Memory B cell (primary cell): Measurements from ENCODE around the gene NFATC4.
A peak's percentile ranks its signal among the peaks of the same experiment; 100 is the strongest.

Source experiments
- ATAC-seq: fragments of 150-1000 bp; cut with Tn5 transposase; 2 replicates; pipeline ENCODE4 v1.10.0; 2021; ENCODE audit warnings: low read depth, mild to moderate bottlenecking, moderate library complexity
- DNase-seq, 2 donors: peaks; one replicate each; pipeline ENCODE4 v3.0.0; 2022; ENCODE audit warnings: low spot score in 2 of 2
- H3K27ac Mint-ChIP-seq: one replicate; pipeline ENCODE4 v1.8.0; 2022; ENCODE audit warnings: mild to moderate bottlenecking, moderate library complexity, mixed read lengths
- H3K27me3 Mint-ChIP-seq: one replicate; pipeline ENCODE4 v1.8.0; 2022; ENCODE audit warnings: mixed read lengths
- H3K36me3 Mint-ChIP-seq: one replicate; pipeline ENCODE4 v1.8.0; 2022; ENCODE audit warnings: mild to moderate bottlenecking, mixed read lengths
- H3K4me1 Mint-ChIP-seq: one replicate; pipeline ENCODE4 v1.8.0; 2022; ENCODE audit warnings: mixed read lengths
- H3K4me3 Mint-ChIP-seq: one replicate; pipeline ENCODE4 v1.8.0; 2022; ENCODE audit warnings: mild to moderate bottlenecking, moderate library complexity, mixed read lengths
- H3K9me3 Mint-ChIP-seq: one replicate; pipeline ENCODE4 v1.8.0; 2022; ENCODE audit warnings: mixed read lengths

NFATC4 gene

DNA sequence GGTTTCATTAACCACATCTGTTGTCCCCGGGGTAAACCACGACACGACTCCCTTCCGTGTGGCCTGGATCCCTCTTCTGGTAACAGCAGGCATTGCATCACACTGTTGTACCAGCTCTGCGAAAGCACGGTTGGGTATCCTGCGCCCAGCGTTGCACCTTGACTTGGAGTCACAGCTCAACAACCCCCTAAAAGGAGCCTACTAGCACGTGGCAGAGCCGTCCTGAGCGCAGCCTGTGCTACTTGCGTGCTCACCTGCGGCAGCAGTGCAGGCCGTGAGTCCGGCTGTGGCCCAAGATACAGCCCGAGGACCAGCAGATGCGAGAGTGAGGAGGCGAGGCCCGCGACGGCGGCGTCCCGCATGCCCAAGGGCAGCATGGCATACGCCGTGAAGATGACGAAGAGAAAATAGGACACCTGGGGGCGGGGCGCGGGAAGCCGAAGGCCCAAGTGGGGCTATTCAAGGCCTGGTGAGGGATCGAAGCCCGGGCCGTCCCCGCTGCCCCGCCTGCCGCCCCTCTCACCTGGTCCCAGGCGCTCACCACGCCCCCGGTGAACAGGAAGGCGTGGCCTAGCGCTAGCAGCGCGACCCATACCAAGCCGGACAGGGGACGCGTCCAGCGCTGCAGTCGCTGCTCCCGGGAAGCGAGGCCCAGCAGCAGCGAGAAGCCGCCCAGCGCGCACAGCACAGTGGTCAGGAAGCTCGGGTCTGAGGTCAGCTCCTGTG lies 35.6 kb upstream of the NFATC4 start:
- peaks cover 16% of the 10 kb centered on the region for H3K36me3 Mint-ChIP-seq
- H3K4me1 Mint-ChIP-seq = peaks cover 21% of the 10 kb centered on the region
- ATAC-seq = peak; percentile 87
- peak overlapping the region; percentile 16 for H3K27ac Mint-ChIP-seq
- H3K4me3 Mint-ChIP-seq = peak overlapping the region; percentile 87
- H3K9me3 Mint-ChIP-seq = no peaks in the 10 kb centered on the region
- H3K27me3 Mint-ChIP-seq = peaks cover 10% of the 10 kb centered on the region
- peak; percentile 80 to 87 for DNase-seq

DNA sequence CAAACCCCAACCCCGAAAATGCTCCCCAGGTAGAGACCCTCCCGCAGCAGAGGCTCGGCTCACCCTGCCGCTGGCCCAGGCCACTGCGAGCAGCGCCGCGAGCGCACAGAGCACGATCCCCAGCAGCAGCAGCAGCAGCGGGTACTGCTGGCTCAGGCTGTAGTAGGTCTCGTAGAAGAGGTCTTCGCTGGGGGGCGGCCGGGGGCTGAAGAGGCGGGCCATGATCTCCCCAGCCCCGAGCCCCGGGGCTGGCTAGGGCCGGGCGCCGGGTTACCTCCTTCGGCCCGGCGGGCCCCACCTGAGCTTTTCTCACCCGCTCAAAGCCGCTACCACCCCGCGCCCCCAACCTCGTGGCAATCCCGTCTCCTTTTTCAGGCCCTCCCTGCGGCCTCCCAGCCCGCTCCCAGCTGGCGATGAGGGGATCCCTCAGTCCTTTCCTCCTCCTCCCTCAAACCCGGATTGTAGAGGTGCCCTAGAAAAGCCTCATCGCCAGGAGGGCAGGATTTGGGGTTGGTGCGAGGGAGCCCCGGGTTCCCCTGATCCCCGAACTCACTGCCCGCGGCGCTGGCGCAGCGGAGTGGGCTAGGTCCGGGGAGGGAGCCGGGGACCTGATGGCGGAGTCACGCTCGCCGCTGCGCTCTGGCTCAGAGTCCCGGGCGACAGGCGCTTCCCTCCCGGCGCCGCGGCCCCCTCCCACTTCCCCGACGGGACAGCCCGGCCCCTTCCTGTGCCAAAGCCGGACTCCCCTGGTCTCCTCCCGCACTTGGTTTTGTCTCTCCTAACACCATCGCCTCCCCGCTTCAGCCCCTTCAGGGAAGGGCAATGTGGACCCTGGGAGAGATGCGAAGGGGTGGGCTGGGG lies 33.3 kb upstream of the NFATC4 start, which contains the start of gene ADCY4:
Gene ADCY4 (minus strand): TSS at position 641 of the 861 bp plus-strand sequence. CDS start 419 bp downstream, at position 222.
- peaks cover 22% of the 10 kb centered on the region for H3K4me1 Mint-ChIP-seq
- peak; percentile 10 for ATAC-seq

DNA sequence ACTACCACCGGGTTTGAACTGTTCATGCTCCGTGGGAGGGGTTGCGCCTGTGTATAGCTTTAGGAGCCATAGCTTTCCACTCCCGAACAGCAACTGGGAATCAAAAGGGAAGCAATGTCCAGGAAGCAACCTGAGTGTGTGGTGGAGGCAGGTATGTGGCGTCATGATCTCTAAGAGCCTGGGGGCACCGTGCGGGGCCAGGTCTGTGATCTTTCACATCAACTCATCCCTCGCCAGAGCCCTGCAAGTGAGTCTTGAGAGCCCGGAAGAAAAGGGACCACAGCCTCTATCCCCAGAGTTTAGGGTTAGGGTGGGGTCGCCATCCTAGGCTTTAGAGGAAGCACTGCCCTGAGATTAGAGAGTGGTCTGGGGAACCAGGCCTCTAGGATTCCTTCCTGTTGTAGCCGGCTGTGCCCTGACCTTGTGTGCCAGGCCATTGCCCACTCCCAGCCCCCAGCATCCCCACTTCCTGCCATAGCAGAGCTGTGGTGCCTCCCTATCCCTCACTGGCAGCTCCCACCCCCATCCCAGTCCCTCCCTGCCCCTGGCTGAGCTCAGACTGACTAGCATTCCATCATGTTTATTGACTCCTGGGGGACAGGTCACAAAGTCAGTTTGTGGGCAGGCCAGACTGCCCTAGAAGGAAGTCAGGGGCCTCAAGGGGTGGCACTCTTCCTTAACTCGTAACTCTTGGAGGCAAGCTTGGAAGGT lies 32.4 kb upstream of the NFATC4 start:
- peak overlapping the region; percentile 8 for H3K4me3 Mint-ChIP-seq
- no peak overlapping the region for H3K27ac Mint-ChIP-seq
- H3K27me3 Mint-ChIP-seq = peaks cover 10% of the 10 kb centered on the region
- H3K36me3 Mint-ChIP-seq = peaks cover 25% of the 10 kb centered on the region
- DNase-seq = no peak
- H3K4me1 Mint-ChIP-seq = peaks cover 27% of the 10 kb centered on the region
- no peaks in the 10 kb centered on the region for H3K9me3 Mint-ChIP-seq
- ATAC-seq = no peak

More for the DNA sequence above, 33.3 kb upstream of the NFATC4 start, which contains the start of gene ADCY4:
- Mint-ChIP-seq H3K36me3 (peaks cover 25% of the 10 kb centered on the region), H3K27ac (no peak within 1 kb of the TSS), H3K4me3 (peak within 1 kb of the TSS; percentile 27), H3K27me3 (peaks cover 10% of the 10 kb centered on the region), H3K9me3 (no peaks in the 10 kb centered on the region)
- DNase-seq = peak in 1 of 2 donors; percentile 57

DNA sequence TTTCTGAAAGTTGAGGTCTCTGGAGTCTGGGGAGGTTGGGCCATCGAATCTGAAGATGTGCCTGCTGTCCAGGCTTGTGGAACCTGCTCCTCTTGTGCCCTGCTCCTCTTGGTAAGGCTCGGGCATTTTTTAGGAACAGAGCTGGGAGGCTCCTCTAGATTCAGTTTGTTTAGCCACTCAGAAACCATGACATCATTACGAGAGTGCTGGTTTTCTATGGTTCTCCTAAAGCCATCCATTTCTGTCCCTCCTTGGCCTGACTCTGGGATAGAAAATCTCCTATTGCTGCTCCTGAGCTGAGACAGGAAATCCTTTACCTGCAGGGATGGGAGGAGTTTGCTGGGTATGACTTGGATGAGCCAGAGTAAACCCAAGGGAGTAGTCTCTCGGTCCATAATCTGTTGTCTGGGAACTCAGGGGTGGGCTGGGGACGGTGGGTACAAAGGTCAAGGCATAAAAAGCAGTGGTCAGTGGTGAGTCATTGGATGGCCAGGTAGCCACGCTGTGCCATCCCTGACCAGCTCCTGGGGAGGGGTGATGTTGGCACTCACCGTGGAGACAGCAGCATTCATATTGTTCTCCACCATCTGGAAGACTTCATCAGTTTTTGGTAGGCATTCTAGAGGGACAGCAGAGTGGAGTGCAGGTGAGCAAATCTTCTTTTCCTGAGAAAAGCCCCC lies 30.7 kb upstream of the NFATC4 start:
- no peaks in the 10 kb centered on the region for H3K9me3 Mint-ChIP-seq
- ATAC-seq = no peak
- peaks cover 25% of the 10 kb centered on the region for H3K36me3 Mint-ChIP-seq
- no peak overlapping the region for H3K4me3 Mint-ChIP-seq
- H3K4me1 Mint-ChIP-seq = peaks cover 23% of the 10 kb centered on the region
- no peak overlapping the region for H3K27ac Mint-ChIP-seq
- no peak for DNase-seq
- peaks cover 8% of the 10 kb centered on the region for H3K27me3 Mint-ChIP-seq

DNA sequence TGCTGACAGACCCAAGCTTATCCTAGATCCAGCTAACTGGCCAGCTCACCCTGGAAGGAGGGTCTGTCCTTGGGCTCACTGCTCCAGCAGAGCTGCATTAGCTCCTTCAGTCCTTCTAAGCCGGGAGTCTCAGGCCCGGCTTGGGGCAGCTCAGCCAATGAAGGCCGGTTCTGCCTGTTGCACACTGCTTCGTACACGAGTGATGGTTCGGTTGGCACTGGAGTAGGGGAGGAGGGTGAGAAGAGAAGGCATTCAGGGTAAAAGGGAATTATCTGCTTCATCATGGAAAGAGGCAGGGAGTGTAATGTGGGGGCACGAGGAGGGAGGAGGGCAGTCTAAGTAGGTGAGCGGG lies 30.2 kb upstream of the NFATC4 start:
- Mint-ChIP-seq H3K4me3 (peak overlapping the region; percentile 91), H3K27me3 (peaks cover 7% of the 10 kb centered on the region), H3K36me3 (peaks cover 25% of the 10 kb centered on the region), H3K27ac (no peak overlapping the region), H3K4me1 (peaks cover 20% of the 10 kb centered on the region), H3K9me3 (no peaks in the 10 kb centered on the region)
- DNase-seq (no peak), ATAC-seq (no peak)

DNA sequence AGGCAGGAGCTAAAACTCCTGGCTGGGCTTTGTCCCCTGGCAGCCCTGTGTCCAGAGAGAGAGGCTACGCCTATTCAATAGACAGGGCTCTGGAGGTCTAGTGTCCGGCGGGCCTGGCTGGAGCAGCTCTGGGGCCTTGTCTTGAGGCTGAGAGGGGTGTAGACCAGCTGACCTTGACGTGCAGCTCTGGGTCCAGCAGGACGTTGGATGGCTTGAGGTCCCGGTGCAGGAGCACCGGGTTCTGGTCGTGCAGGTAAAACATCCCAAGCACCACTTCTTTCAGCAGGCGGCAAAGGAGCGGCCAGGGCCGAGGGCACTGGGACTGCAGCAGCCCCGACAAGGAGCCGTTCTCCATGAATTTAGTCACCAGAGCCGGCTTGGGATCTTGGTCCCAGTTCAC lies 29.1 kb upstream of the NFATC4 start:
- Mint-ChIP-seq H3K36me3 (peaks cover 25% of the 10 kb centered on the region), H3K9me3 (no peaks in the 10 kb centered on the region), H3K4me3 (peak overlapping the region; percentile 91), H3K27me3 (peaks cover 9% of the 10 kb centered on the region), H3K4me1 (peaks cover 20% of the 10 kb centered on the region), H3K27ac (no peak overlapping the region)
- DNase-seq = no peak
- ATAC-seq = no peak

DNA sequence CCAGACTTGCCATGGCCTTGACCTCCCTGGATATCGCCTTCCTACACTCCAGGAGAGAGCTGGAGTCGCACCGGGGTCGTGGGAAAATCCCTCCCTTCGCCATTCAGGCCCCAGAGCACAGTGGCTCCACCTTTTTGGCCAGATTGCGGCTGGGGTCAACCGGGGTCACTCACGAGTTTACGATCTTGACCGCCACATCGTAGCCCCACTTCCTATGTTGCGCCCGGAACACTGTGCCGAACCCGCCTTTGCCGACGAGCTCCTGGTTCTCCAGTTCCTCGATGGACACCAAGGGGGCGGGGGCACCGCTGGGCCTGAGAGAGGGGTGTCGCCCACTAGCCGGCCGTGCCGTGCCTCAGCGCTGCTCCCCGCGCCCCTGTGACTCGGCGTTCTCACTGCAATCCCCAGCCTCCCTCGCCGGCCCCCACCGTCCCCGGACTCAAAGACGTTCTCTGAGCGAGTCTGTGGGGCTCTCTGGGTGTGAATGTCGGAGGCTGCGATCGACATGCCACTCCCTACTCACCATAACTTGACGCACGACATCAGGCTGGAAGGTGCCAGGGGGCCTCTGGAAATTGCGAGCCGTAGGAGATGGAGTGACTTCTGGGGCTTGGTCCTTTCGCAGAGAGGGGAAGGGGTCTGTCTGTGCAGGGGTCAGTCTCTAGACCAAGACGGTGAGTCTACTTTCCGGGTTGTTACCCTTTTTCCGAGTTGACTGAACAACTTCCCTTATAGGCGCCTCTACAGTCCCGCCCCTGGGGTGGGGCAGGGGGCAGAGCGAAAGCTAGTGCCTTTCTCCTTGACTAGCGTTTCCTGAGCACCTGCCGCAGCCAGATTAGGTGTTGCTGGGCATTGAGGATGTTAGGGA lies 28.5 kb upstream of the NFATC4 start, which contains the start of gene RIPK3:
Gene RIPK3 (minus strand): TSS at position 708 of the 868 bp plus-strand sequence. CDS start 165 bp downstream, at position 543.
- DNase-seq = peak; percentile 58 to 61
- peak within 1 kb of the TSS; percentile 91 for H3K4me3 Mint-ChIP-seq
- H3K36me3 Mint-ChIP-seq = peaks cover 25% of the 10 kb centered on the region
- H3K27me3 Mint-ChIP-seq = peaks cover 9% of the 10 kb centered on the region
- H3K27ac Mint-ChIP-seq = peak within 1 kb of the TSS; percentile 78
- peak; percentile 96 for ATAC-seq
- H3K4me1 Mint-ChIP-seq = peaks cover 20% of the 10 kb centered on the region
- H3K9me3 Mint-ChIP-seq = no peaks in the 10 kb centered on the region

DNA sequence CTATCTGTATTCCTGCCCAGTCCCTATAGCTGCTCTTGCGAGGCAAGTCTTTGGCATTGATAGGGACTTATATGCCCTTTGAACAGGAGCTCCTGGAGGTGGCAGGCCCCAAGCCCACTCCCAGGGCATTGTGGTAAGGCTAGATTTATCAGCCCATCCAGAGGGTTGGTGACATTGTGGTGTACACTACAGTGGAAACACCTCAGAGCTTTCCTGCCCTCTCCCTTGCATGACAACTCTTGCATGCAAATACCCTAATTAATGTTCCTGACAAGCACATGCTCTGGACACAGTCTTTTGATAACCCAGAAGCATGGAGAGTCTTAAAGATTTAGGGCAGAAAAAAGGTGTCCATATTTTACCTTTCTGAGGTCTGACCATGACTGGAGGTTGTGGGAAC lies 27.4 kb upstream of the NFATC4 start:
- peaks cover 20% of the 10 kb centered on the region for H3K36me3 Mint-ChIP-seq
- H3K27ac Mint-ChIP-seq = no peak overlapping the region
- no peak for DNase-seq
- no peak overlapping the region for H3K4me3 Mint-ChIP-seq
- H3K4me1 Mint-ChIP-seq = peaks cover 13% of the 10 kb centered on the region
- peaks cover 8% of the 10 kb centered on the region for H3K27me3 Mint-ChIP-seq
- ATAC-seq = no peak
- no peaks in the 10 kb centered on the region for H3K9me3 Mint-ChIP-seq

DNA sequence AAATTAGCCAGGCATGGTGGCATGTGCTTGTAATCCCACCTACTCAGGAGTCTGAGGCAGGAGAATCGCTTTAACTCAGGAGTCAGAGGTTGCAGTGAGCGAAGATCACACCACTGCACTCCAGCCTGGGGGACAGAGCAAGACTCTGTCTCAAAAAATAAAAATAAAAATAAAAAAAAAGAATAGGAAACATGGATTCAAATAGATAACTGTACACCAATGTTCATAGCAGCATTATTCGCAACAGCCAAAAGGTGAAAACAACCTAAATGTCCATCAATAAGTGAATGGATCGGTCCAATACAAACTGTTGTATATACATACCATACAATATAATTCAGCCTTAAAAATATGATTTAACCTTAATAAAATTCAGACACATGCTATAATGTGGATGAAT lies 25.1 kb upstream of the NFATC4 start:
- no peak overlapping the region for H3K4me3 Mint-ChIP-seq
- H3K27ac Mint-ChIP-seq = no peak overlapping the region
- no peaks in the 10 kb centered on the region for H3K9me3 Mint-ChIP-seq
- no peak for ATAC-seq
- DNase-seq = no peak
- H3K4me1 Mint-ChIP-seq = peaks cover 11% of the 10 kb centered on the region
- peaks cover 12% of the 10 kb centered on the region for H3K27me3 Mint-ChIP-seq
- H3K36me3 Mint-ChIP-seq = peaks cover 5% of the 10 kb centered on the region

DNA sequence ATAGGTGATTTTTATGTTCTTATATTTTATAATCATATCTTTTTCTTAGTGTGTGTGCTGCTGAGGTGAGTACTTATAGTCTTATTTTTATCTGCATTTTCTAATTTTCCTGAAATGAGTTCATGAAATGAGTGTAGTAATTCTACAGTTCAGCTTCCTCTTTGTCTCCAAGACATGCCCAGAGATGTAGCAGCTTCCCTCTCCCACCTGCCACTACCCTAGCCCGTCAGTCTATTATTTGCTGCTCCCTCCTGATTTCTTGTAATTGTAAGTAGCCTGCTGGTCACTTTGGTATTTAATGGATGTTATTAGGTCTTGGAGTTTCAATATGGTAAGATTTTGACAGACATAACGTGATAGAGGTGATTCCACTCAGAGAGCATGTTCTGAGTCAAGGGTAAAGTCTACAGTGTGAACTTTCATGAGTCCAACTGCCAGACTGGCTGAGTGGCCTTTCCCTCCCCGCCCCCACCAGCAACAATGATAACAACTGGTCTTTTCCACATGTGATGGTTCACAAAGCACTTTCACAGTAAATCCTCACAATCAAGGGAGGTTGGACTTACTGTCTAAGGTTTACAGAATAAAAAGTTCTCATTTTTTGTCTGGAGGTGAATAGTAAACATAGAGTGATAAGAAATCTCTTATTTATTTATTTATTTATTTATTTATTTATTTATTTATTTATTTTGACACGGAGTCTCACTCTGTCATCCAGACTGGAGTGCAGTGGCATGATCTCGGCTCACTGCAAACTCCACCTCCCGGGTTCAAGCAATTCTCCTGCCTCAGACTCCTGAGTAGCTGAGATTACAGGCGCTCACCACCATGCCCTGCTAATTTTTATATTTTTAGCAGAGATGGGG lies 24.0 kb upstream of the NFATC4 start:
- ATAC-seq (no peak), DNase-seq (no peak)
- no peak overlapping the region for H3K27ac Mint-ChIP-seq
- H3K4me1 Mint-ChIP-seq = peaks cover 5% of the 10 kb centered on the region
- peaks cover 12% of the 10 kb centered on the region for H3K27me3 Mint-ChIP-seq
- no peaks in the 10 kb centered on the region for H3K9me3 Mint-ChIP-seq
- no peaks in the 10 kb centered on the region for H3K36me3 Mint-ChIP-seq
- no peak overlapping the region for H3K4me3 Mint-ChIP-seq

DNA sequence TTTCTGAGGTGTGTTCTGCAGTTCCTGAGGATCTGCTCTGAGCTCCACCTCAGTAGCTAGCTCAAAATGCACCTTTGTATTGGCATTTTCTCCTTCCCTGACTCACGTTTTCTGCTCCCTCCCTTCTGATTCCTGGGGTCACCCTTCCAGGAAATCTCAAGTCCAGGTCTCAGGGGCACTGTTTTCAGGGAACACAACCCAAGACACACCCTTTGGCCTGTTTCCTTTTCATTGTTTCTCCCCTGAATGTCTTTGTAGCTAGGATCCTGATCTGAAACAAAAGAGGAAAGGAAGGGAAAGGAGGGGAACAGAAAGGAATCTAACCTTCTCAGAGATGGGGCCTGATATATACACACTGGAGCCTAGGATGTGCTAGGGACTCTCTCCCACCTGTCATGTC lies 20.9 kb upstream of the NFATC4 start:
- Mint-ChIP-seq H3K36me3 (peaks cover 2% of the 10 kb centered on the region), H3K27ac (no peak overlapping the region), H3K27me3 (peaks cover 25% of the 10 kb centered on the region), H3K4me1 (no peaks in the 10 kb centered on the region), H3K4me3 (no peak overlapping the region), H3K9me3 (no peaks in the 10 kb centered on the region)
- DNase-seq = no peak
- no peak for ATAC-seq

DNA sequence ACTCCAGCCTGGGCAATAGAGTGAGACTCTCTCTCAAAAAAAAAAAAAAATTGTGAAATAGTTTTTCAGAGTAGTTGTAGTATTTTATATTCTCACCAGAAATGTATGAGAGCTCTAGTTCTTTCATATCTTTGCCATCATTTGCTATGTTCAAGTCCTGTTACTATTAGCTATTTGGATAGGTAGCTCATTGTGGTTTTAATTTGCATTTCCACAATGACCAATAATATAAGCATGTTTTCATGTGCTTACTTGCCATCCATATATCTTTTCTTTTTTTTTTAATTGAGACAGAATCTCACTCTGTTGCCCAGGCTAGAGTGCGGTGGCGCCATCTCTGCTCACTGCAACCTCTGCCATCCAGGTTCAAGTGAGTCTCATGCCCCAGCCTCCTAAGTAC lies 19.8 kb upstream of the NFATC4 start:
- DNase-seq (no peak), ATAC-seq (no peak)
- Mint-ChIP-seq H3K27ac (no peak overlapping the region), H3K36me3 (peaks cover 2% of the 10 kb centered on the region), H3K4me1 (no peaks in the 10 kb centered on the region), H3K9me3 (no peaks in the 10 kb centered on the region), H3K27me3 (peaks cover 27% of the 10 kb centered on the region), H3K4me3 (no peak overlapping the region)
